B cell (primary cell): ENCODE measurements around the gene CCDC17. TPM values are rescaled to one million over a fixed set of nuclear protein-coding genes. Genes with fewer than 3 reads are reported as not detected.

Experiments
- ATAC-seq: fragments of 200-7000 bp; cut with Tn5 transposase; one replicate; pipeline ENCODE4 v1.10.0; 2021; ENCODE audit warnings: low read depth, mild to moderate bottlenecking, moderate number of reproducible peaks, moderate library complexity
- CTCF ChIA-PET: fragments of 350-600 bp; sonication (Branson Sonifier 250); formaldehyde crosslinking; loops from one replicate; lab custom pipeline; 2021; ENCODE audit warnings: antibody characterized with exemption, inconsistent platforms; lab: Charles Lee
- POLR2A ChIA-PET: fragments of 350-600 bp; sonication (Branson Sonifier 250); formaldehyde crosslinking; loops from one replicate; lab custom pipeline; 2021; ENCODE audit warnings: antibody characterized with exemption; lab: Charles Lee
- DNase-seq: peaks from one replicate; pipeline ENCODE4 v3.0.0; 2013
- H2AFZ ChIP-seq: 2 replicates; pipeline ENCODE4 v1.6.1; 2012; ENCODE audit warnings: mild to moderate bottlenecking, low read depth, low read length; ENCODE audit not compliant: insufficient read depth, poor library complexity, severe bottlenecking
- H3K27ac ChIP-seq, 2 donors: 1 replicate in 1 of 2; 2 replicates in 1 of 2; pipeline ENCODE4 v1.5.1; 2012 to 2013; ENCODE audit warnings: low read length in 2 of 2, mild to moderate bottlenecking in 2 of 2, moderate library complexity in 1 of 2
- H3K27me3 ChIP-seq, 4 experiments: fragments of 200-600 bp in 1 of 4; sonication (generic) in 1 of 4; replicated peaks in 1 of 4; 1 replicate in 2 of 4; 2 replicates in 2 of 4; pipeline versions ENCODE4 v1.6.1 to v1.7.0; 2013 to 2016; ENCODE audit warnings: low read length in 3 of 4, mild to moderate bottlenecking in 2 of 4, mixed read lengths in 1 of 4, moderate library complexity in 1 of 4; ENCODE audit not compliant: insufficient read depth in 4 of 4, control insufficient read depth in 3 of 4; ENCODE audit errors: control extremely low read depth in 1 of 4
- H3K36me3 ChIP-seq, 2 experiments: replicated peaks in 1 of 2; 1 replicate in 1 of 2; 2 replicates in 1 of 2; pipeline versions ENCODE4 v1.6.1 to v1.7.1; 2013; ENCODE audit warnings: low read length in 1 of 2; ENCODE audit not compliant: insufficient read depth in 2 of 2, control insufficient read depth in 1 of 2; ENCODE audit errors: control extremely low read depth in 1 of 2, extremely low read depth in 1 of 2
- H3K4me1 ChIP-seq, 2 donors: fragments of 200-600 bp in 1 of 2; sonication (generic) in 1 of 2; 1 replicate in 1 of 2; 2 replicates in 1 of 2; pipeline versions ENCODE4 v1.5.1 to v1.6.1; 2013 to 2017; ENCODE audit warnings: low read length in 2 of 2; ENCODE audit not compliant: control insufficient read depth in 2 of 2, insufficient read depth in 2 of 2
- H3K4me2 ChIP-seq: replicated peaks from 2 replicates; pipeline ENCODE3; 2012; ENCODE audit warnings: mild to moderate bottlenecking, low read depth, low read length; ENCODE audit not compliant: poor library complexity, severe bottlenecking
- H3K4me3 ChIP-seq, 5 experiments: fragments of 200-600 bp in 1 of 5; sonication (generic) in 1 of 5; 1 replicate in 3 of 5; 2 replicates in 2 of 5; pipeline versions ENCODE4 v1.5.1 to v1.7.0; 2011 to 2016; ENCODE audit warnings: low read length in 4 of 5, mild to moderate bottlenecking in 4 of 5, low read depth in 2 of 5, control low read depth in 1 of 5, moderate library complexity in 1 of 5; ENCODE audit not compliant: insufficient read depth in 1 of 5; ENCODE audit errors: control extremely low read depth in 1 of 5, extremely low read depth in 1 of 5
- H3K79me2 ChIP-seq: fragments of 200-600 bp; sonication (generic); one replicate; pipeline ENCODE4 v1.6.0; 2016; ENCODE audit warnings: low read length; ENCODE audit not compliant: control insufficient read depth, insufficient read depth
- H3K9ac ChIP-seq: fragments of 200-600 bp; sonication (generic); 2 replicates; pipeline ENCODE4 v1.6.1; 2017; ENCODE audit warnings: mild to moderate bottlenecking, low read length, moderate library complexity
- H3K9me3 ChIP-seq, 3 donors: one replicate each; pipeline versions ENCODE4 v1.6.1 to v1.7.1; 2013; ENCODE audit warnings: low read length in 2 of 3; ENCODE audit not compliant: control insufficient read depth in 2 of 3, insufficient read depth in 1 of 3; ENCODE audit errors: control extremely low read depth in 1 of 3
- H4K20me1 ChIP-seq: 2 replicates; pipeline ENCODE4 v1.6.0; 2012; ENCODE audit warnings: mild to moderate bottlenecking, low read length; ENCODE audit not compliant: insufficient read depth, control insufficient read depth, poor library complexity, severe bottlenecking
- H3K27ac Mint-ChIP-seq: one replicate; pipeline ENCODE4 v1.8.0; 2021; ENCODE audit warnings: mixed read lengths
- H3K27me3 Mint-ChIP-seq: one replicate; pipeline ENCODE4 v1.8.0; 2021; ENCODE audit warnings: mixed read lengths
- H3K4me1 Mint-ChIP-seq: one replicate; pipeline ENCODE4 v1.8.0; 2021; ENCODE audit warnings: mixed read lengths
- H3K4me3 Mint-ChIP-seq: one replicate; pipeline ENCODE4 v1.8.0; 2021; ENCODE audit warnings: mixed read lengths
- H3K9me3 Mint-ChIP-seq: one replicate; pipeline ENCODE4 v1.8.0; 2022; ENCODE audit warnings: mixed read lengths; ENCODE audit not compliant: insufficient read depth
- CTCF ChIP-seq: fragments of 200-600 bp; IDR thresholded peaks from one replicate; pipeline ENCODE4 v1.8.0; 2022; ENCODE audit warnings: antibody characterized with exemption, mild to moderate bottlenecking
- EZH2 ChIP-seq: IDR thresholded peaks from 2 replicates; pipeline ENCODE4 v1.6.1; 2012; ENCODE audit warnings: borderline replicate concordance, low read depth, mild to moderate bottlenecking, moderate library complexity, low read length; ENCODE audit not compliant: insufficient read depth, poor library complexity, severe bottlenecking
- WGBS: methylation state at CpG from one replicate; pipeline ENCODE4 v1.1.5; 2013; ENCODE audit warnings: missing lambda C conversion rate; ENCODE audit not compliant: insufficient coverage; 5-methylcytosine and 5-hydroxymethylcytosine counted together
- intact Hi-C: fragments of 100-400 bp; cut with micrococcal nuclease; formaldehyde crosslinking; loops from one replicate; pipeline ENCODE4 v1.10.0; 2022
- polyA plus RNA-seq: library from polyadenylated mRNA; depleted of rRNA; stranded (reverse); fragments of >200 nt; gene quantifications from 2 replicates; pipeline ENCODE4 v1.2.3, GENCODE V29; 2012
- total RNA-seq, 2 donors: library from RNA; stranded (reverse); fragments of 120-200 nt in 1 of 2; gene quantifications; 1 replicate in 1 of 2; 2 replicates in 1 of 2; pipeline versions ENCODE4 v1.2.3 to v1.2.4, GENCODE V29; 2013 to 2022

CCDC17 gene
- total and polyA plus RNA-seq, 2 donors (not counting 1 experiment from before 2014, with no cell fraction given): 2.9 to 8.2 TPM

- no peaks in the 10 kb centered on the region for H3K27me3 Mint-ChIP-seq
- no peaks in the 10 kb centered on the region for H3K9me3 ChIP-seq
- H2AFZ ChIP-seq: no peak overlapping the region
- H3K9ac ChIP-seq: peak overlapping the region; percentile 28
- 74% methylated on average over 3 of the region's 5 CpGs for WGBS
- peaks cover 25 to 35% of the 10 kb centered on the region in 2 donors for H3K4me1 ChIP-seq
- peaks cover 22% of the 10 kb centered on the region for H4K20me1 ChIP-seq
- H3K4me2 ChIP-seq: peak overlapping the region; percentile 54
- H3K79me2 ChIP-seq: peaks cover 38% of the 10 kb centered on the region
- H3K27ac Mint-ChIP-seq: peak overlapping the region; percentile 62
- peaks cover 3 to 54% of the 10 kb centered on the region in 2 experiments for H3K36me3 ChIP-seq
- TF ChIP-seq CTCF: no peak
- no peak for TF ChIP-seq EZH2
- peak; percentile 74 for DNase-seq
- H3K9me3 Mint-ChIP-seq: no peaks in the 10 kb centered on the region
- peak overlapping the region in 1 of 5 experiments; percentile 21 for H3K4me3 ChIP-seq
- peak overlapping the region; percentile 57 to 72 for H3K27ac ChIP-seq
- intact Hi-C loops: no loop called here
- peak overlapping the region; percentile 14 for H3K4me3 Mint-ChIP-seq
- ATAC-seq: peak; percentile 72
- POLR2A ChIA-PET: interaction anchor here (0.5 to 1.5 kb wide), 3 partner anchors 22 to 88 kb away, joined by 6 to 11 read pairs (median 7); no protein-coding TSS in a partner anchor
- CTCF ChIA-PET: interaction anchor here (0.9 to 1.3 kb wide), 2 partner anchors 24 to 38 kb away, joined by 3 to 4 read pairs; no protein-coding TSS in a partner anchor
- H3K27me3 ChIP-seq: no peaks in the 10 kb centered on the region
- H3K4me1 Mint-ChIP-seq: peaks cover 42% of the 10 kb centered on the region
Measured at GRCh38 chr1:45608175-45609156, 15.4 kb downstream of the CCDC17 start.
